Hematopoietic multipotent progenitor cell treated with erythropoietin and hydrocortisone succinate and interleukin-3 and kit ligand, for 4 days (in vitro differentiated cells): ENCODE results near the gene IQGAP1.
"Not testable (repeated sequence)": the region's sequence is repeated elsewhere in the genome, so short reads cannot be mapped to it uniquely, and the experiment has no call there.

Experiments used
- DNase-seq: peaks from one replicate; pipeline ENCODE4 v3.0.0-alpha.2; 2015

IQGAP1 gene

GRCh38 chr15:90379263-90379662 is 8.8 kb upstream of the IQGAP1 start:
- DNase-seq = no peak

GRCh38 chr15:90381515-90381914 is 6.5 kb upstream of the IQGAP1 start:
- DNase-seq = no peak

- no peak for DNase-seq
Measured at GRCh38 chr15:90382320-90382719, 5.7 kb upstream of the IQGAP1 start.

GRCh38 chr15:90386221-90386620 is 1.8 kb upstream of the IQGAP1 start:
- DNase-seq = no peak

- peak; percentile 87 for DNase-seq
Measured at GRCh38 chr15:90388462-90389380, 679 bp downstream of the IQGAP1 start.

- DNase-seq = no peak
Measured at GRCh38 chr15:90389513-90389912, 1.5 kb downstream of the IQGAP1 start.

GRCh38 chr15:90393040-90393439 is 5.0 kb downstream of the IQGAP1 start:
- DNase-seq = no peak

- DNase-seq = no peak
Measured at GRCh38 chr15:90394074-90394473, 6.0 kb downstream of the IQGAP1 start.

GRCh38 chr15:90394748-90395442 is 6.9 kb downstream of the IQGAP1 start:
- DNase-seq = no peak

- no peak for DNase-seq
Measured at GRCh38 chr15:90396321-90396720, 8.3 kb downstream of the IQGAP1 start.

GRCh38 chr15:90400005-90400758 is 12.1 kb downstream of the IQGAP1 start:
- DNase-seq = no peak

GRCh38 chr15:90400759-90401314 is 12.8 kb downstream of the IQGAP1 start:
- DNase-seq = peak; percentile 96

- DNase-seq = no peak
Measured at GRCh38 chr15:90401495-90401894, 13.5 kb downstream of the IQGAP1 start.

- DNase-seq = peak; percentile 48
Measured at GRCh38 chr15:90402223-90402622, 14.2 kb downstream of the IQGAP1 start.

GRCh38 chr15:90402767-90403166 is 14.7 kb downstream of the IQGAP1 start:
- no peak for DNase-seq

GRCh38 chr15:90405055-90405607 is 17.1 kb downstream of the IQGAP1 start:
- DNase-seq = no peak

GRCh38 chr15:90407336-90407735 is 19.3 kb downstream of the IQGAP1 start:
- DNase-seq = no peak

GRCh38 chr15:90407871-90408317 is 19.9 kb downstream of the IQGAP1 start:
- DNase-seq = peak; percentile 38

GRCh38 chr15:90408657-90409056 is 20.6 kb downstream of the IQGAP1 start:
- DNase-seq = no peak

GRCh38 chr15:90409587-90409986 is 21.5 kb downstream of the IQGAP1 start:
- not testable (repeated sequence) for DNase-seq

GRCh38 chr15:90410316-90410715 is 22.3 kb downstream of the IQGAP1 start:
- not testable (repeated sequence) for DNase-seq

- no peak for DNase-seq
Measured at GRCh38 chr15:90411176-90411575, 23.1 kb downstream of the IQGAP1 start.
